OCI-LY1 (cell line): Measurements from ENCODE around the gene HAPLN2.

Experiments used
- H2AFZ ChIP-seq: fragments of 200-600 bp; sonication (generic), shearing (Covaris generic); 2 replicates; pipeline ENCODE4 v1.6.0; 2014; ENCODE audit warnings: antibody characterized with exemption, mild to moderate bottlenecking, low read length
- H3F3A ChIP-seq: fragments of 200-600 bp; sonication (generic), shearing (Covaris generic); 2 replicates; pipeline ENCODE4 v1.6.0; 2014; ENCODE audit warnings: mild to moderate bottlenecking, antibody characterized with exemption, low read length, moderate library complexity; ENCODE audit not compliant: insufficient read depth
- H3K27ac ChIP-seq: fragments of 200-600 bp; sonication (generic); 2 replicates; pipeline ENCODE4 v1.5.1; 2014; ENCODE audit warnings: low read length, mixed run types, mild to moderate bottlenecking, low read depth; ENCODE audit not compliant: poor library complexity, severe bottlenecking
- H3K27me3 ChIP-seq: fragments of 200-600 bp; sonication (generic); 2 replicates; pipeline ENCODE4 v1.6.0; 2014; ENCODE audit warnings: antibody characterized with exemption, mild to moderate bottlenecking, low read length, moderate library complexity; ENCODE audit not compliant: insufficient read depth
- H3K36me3 ChIP-seq: fragments of 200-600 bp; sonication (generic); 2 replicates; pipeline ENCODE4 v1.6.1; 2014; ENCODE audit warnings: mild to moderate bottlenecking, antibody characterized with exemption, low read length, moderate library complexity, mixed read lengths; ENCODE audit not compliant: insufficient read depth
- H3K4me1 ChIP-seq: fragments of 200-600 bp; sonication (generic); 2 replicates; pipeline ENCODE4 v1.5.1; 2014; ENCODE audit warnings: mild to moderate bottlenecking, low read length, moderate library complexity; ENCODE audit not compliant: insufficient read depth, severe bottlenecking
- H3K4me2 ChIP-seq: fragments of 200-600 bp; sonication (generic), shearing (Covaris generic); 2 replicates; pipeline ENCODE4 v1.6.1; 2014; ENCODE audit warnings: low read length
- H3K4me3 ChIP-seq: fragments of 200-600 bp; sonication (generic); 2 replicates; pipeline ENCODE4 v1.5.1; 2014; ENCODE audit warnings: low read length, low read depth, mild to moderate bottlenecking, mixed read lengths; ENCODE audit not compliant: poor library complexity, severe bottlenecking
- H3K79me2 ChIP-seq: fragments of 200-600 bp; shearing (Covaris generic); 2 replicates; pipeline ENCODE4 v1.6.1; 2016; ENCODE audit warnings: mixed run types, low read length, mixed read lengths; ENCODE audit not compliant: insufficient read depth
- H3K9ac ChIP-seq: fragments of 200-600 bp; sonication (generic), shearing (Covaris generic); 2 replicates; pipeline ENCODE4 v1.6.1; 2014; ENCODE audit warnings: mild to moderate bottlenecking, low read length, mixed read lengths
- H3K9me2 ChIP-seq: fragments of 200-600 bp; sonication (generic), shearing (Covaris generic); 2 replicates; pipeline ENCODE4 v1.6.1; 2014; ENCODE audit warnings: low read depth, mild to moderate bottlenecking, low read length, mixed read lengths
- H3K9me3 ChIP-seq: fragments of 200-600 bp; shearing (Covaris generic); 2 replicates; pipeline ENCODE4 v1.6.1; 2014; ENCODE audit warnings: low read length, mixed read lengths
- H4K20me1 ChIP-seq: fragments of 200-600 bp; sonication (generic), shearing (Covaris generic); 2 replicates; pipeline ENCODE4 v1.6.0; 2016; ENCODE audit warnings: mild to moderate bottlenecking, low read length; ENCODE audit not compliant: insufficient read depth
- EZH2 ChIP-seq: fragments of 200-600 bp; sonication (generic), shearing (Covaris generic); IDR thresholded peaks from 2 replicates; pipeline ENCODE4 v1.8.0; 2017; ENCODE audit warnings: borderline replicate concordance, mixed run types, mild to moderate bottlenecking, antibody characterized with exemption, low read length, moderate library complexity, mixed read lengths
- TF ChIP-seq, protein P1 (sequence below): fragments of 200-600 bp; sonication (generic), shearing (Covaris generic); IDR thresholded peaks from 2 replicates; pipeline ENCODE4 v1.5.1; 2017; ENCODE audit warnings: mild to moderate bottlenecking, antibody characterized with exemption, low read length, moderate library complexity, mixed read lengths

HAPLN2 gene

DNA sequence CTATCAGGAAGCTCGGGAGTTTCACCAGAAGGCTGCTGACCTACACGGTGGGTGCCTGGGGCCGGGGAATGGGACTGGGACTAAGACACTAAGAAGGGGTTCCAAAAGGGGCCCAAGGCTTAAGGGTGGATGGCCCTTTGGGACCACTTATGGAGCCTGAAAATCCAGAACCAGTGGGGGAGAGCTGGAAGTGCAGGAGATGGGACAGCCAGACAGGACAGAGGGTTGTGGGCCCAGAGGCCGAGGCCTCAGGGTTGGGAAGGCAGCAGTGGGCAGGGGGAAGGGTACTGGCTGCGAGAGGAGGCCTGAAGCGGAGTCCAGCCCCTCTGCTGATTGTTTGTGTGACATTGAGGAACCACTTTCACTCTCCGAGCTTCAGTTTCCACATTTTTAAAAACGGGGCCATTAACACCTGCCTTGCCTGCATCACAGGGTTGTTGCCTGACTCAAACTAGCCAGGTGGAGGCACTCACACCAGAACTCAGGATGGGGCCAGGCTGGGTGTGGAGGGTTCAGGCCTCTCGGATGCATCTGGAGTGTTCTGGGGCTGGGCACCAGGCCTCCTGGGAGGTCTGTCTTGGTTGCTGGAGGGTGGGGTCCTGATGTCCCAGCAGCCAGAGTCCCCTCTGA lies 36.7 kb upstream of the HAPLN2 start:
- no peak overlapping the region for H3K4me2 ChIP-seq
- no peaks in the 10 kb centered on the region for H3K9me3 ChIP-seq
- no peaks in the 10 kb centered on the region for H3F3A ChIP-seq
- TF ChIP-seq, protein P1, sequence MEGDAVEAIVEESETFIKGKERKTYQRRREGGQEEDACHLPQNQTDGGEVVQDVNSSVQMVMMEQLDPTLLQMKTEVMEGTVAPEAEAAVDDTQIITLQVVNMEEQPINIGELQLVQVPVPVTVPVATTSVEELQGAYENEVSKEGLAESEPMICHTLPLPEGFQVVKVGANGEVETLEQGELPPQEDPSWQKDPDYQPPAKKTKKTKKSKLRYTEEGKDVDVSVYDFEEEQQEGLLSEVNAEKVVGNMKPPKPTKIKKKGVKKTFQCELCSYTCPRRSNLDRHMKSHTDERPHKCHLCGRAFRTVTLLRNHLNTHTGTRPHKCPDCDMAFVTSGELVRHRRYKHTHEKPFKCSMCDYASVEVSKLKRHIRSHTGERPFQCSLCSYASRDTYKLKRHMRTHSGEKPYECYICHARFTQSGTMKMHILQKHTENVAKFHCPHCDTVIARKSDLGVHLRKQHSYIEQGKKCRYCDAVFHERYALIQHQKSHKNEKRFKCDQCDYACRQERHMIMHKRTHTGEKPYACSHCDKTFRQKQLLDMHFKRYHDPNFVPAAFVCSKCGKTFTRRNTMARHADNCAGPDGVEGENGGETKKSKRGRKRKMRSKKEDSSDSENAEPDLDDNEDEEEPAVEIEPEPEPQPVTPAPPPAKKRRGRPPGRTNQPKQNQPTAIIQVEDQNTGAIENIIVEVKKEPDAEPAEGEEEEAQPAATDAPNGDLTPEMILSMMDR: peak; percentile 4; the same call in 1 of the 2 replicates
- no peak for TF ChIP-seq EZH2
- no peaks in the 10 kb centered on the region for H4K20me1 ChIP-seq
- H3K79me2 ChIP-seq: no peaks in the 10 kb centered on the region
- no peaks in the 10 kb centered on the region for H3K36me3 ChIP-seq
- H3K4me3 ChIP-seq: no peak overlapping the region
- no peak overlapping the region for H3K27ac ChIP-seq
- no peaks in the 10 kb centered on the region for H3K27me3 ChIP-seq
- H3K9ac ChIP-seq: no peak overlapping the region
- H2AFZ ChIP-seq: no peak overlapping the region
- peaks cover 14% of the 10 kb centered on the region for H3K4me1 ChIP-seq
- no peaks in the 10 kb centered on the region for H3K9me2 ChIP-seq

DNA sequence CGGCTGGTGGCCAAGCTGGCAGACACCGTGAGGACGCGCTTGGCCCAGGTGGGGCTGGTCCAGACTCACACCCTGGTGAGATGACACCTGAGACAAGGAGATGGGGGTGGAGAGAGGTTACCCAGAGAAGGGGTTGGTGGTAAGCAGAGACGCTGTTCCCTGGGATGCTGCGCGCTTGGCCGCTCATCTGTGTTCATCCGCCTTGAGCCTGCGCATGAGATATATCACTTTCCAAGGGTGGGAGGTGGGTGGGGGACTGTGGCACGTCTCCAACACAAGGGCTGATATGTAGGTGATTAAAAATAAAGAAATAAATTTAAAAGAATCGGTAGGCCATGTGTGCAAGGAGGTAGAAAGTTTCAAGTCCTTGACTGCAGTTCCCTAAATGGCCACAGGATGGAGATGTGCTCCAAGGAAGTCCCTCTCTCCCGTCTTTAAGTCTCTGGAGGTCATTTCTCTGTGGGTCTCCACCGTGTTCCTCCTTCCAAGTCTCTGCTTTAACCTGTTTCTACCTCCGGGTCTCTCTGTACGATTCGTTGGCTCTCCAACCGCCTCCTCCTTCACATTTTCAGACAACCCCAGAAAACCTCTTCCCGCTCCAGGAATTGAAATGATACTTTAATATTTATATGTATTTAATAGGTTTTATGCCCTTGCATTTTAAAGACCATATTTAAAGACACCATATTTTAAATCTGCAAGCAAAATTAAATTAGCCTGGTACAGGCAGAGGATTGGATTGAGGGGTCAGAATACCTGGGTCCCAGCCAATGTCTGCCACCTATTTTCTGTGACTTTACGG lies 35.2 kb upstream of the HAPLN2 start:
- Histone ChIP-seq H3K9me3 (no peaks in the 10 kb centered on the region), H3K4me1 (peaks cover 14% of the 10 kb centered on the region), H4K20me1 (no peaks in the 10 kb centered on the region), H3K79me2 (no peaks in the 10 kb centered on the region), H3K27ac (no peak overlapping the region), H3F3A (no peaks in the 10 kb centered on the region), H2AFZ (no peak overlapping the region), H3K9me2 (no peaks in the 10 kb centered on the region), H3K36me3 (no peaks in the 10 kb centered on the region), H3K4me2 (no peak overlapping the region), H3K27me3 (no peaks in the 10 kb centered on the region), H3K9ac (no peak overlapping the region), H3K4me3 (no peak overlapping the region)
- TF ChIP-seq EZH2: no peak
- TF ChIP-seq, protein P1: peak; percentile 74

DNA sequence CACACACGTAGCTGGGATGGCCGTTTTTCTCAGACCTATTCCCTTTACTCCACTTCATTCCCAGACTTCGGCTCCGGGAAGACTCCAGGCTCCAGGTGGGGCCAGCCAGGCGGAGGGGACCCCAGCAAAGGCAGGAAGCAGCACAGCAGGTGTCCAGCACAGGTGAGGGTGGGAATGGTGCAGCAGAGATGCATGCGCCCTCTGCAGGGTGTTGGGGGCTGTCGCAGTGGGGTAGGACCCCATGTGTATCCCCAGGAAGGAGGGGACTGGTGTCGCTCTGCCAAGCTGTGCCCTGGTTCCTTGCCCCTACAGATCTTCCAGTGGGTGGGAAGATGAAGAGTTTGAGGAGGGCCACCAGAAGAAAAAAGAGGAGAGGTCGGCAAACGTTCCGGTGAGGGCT lies 34.4 kb upstream of the HAPLN2 start:
- H3K4me2 ChIP-seq: no peak overlapping the region
- H3K36me3 ChIP-seq: no peaks in the 10 kb centered on the region
- H3K79me2 ChIP-seq: no peaks in the 10 kb centered on the region
- H3K9me3 ChIP-seq: no peaks in the 10 kb centered on the region
- no peaks in the 10 kb centered on the region for H3F3A ChIP-seq
- no peak overlapping the region for H3K27ac ChIP-seq
- H4K20me1 ChIP-seq: no peaks in the 10 kb centered on the region
- no peak overlapping the region for H3K9ac ChIP-seq
- H2AFZ ChIP-seq: no peak overlapping the region
- TF ChIP-seq EZH2: no peak
- TF ChIP-seq, protein P1: peak; percentile 77
- no peak overlapping the region for H3K4me3 ChIP-seq
- H3K9me2 ChIP-seq: no peaks in the 10 kb centered on the region
- H3K27me3 ChIP-seq: no peaks in the 10 kb centered on the region
- peaks cover 14% of the 10 kb centered on the region for H3K4me1 ChIP-seq
